ENCODE data around the gene KIF21B.

KIF21B gene

GRCh38 chr1:200988693-200989092, 34.8 kb downstream of the KIF21B start:
- DNase-seq (ENCODE audit: low read depth) = no peak
- no peak overlapping the region for H3K4me3 ChIP-seq (ENCODE audit: low read length)
- no peak for TF ChIP-seq CTCF (conservative IDR thresholded peaks at IDR 0.05; ENCODE audit: low read length)

GRCh38 chr1:200985481-200985880, 38.0 kb downstream of the KIF21B start:
- DNase-seq (ENCODE audit: low read depth) = no peak
- H3K4me3 ChIP-seq (ENCODE audit: low read length) = no peak overlapping the region
- no peak for TF ChIP-seq CTCF (conservative IDR thresholded peaks at IDR 0.05; ENCODE audit: low read length)

GRCh38 chr1:200983035-200983561, 40.4 kb downstream of the KIF21B start:
- DNase-seq (ENCODE audit: low read depth) = no peak
- no peak for TF ChIP-seq CTCF (conservative IDR thresholded peaks at IDR 0.05; ENCODE audit: low read length)
- H3K4me3 ChIP-seq (ENCODE audit: low read length) = no peak overlapping the region

- TF ChIP-seq CTCF (conservative IDR thresholded peaks at IDR 0.05; ENCODE audit: low read length) = no peak
- DNase-seq (ENCODE audit: low read depth) = peak; percentile 45
- H3K4me3 ChIP-seq (ENCODE audit: low read length) = no peak overlapping the region
Measured at GRCh38 chr1:200982071-200982945, 41.2 kb downstream of the KIF21B start.

- no peak for DNase-seq (ENCODE audit: low read depth)
- no peak for TF ChIP-seq CTCF (conservative IDR thresholded peaks at IDR 0.05; ENCODE audit: low read length)
- no peak overlapping the region for H3K4me3 ChIP-seq (ENCODE audit: low read length)
Measured at GRCh38 chr1:200981278-200981677, 42.2 kb downstream of the KIF21B start.

- no peak for TF ChIP-seq CTCF (conservative IDR thresholded peaks at IDR 0.05; ENCODE audit: low read length)
- no peak overlapping the region for H3K4me3 ChIP-seq (ENCODE audit: low read length)
- DNase-seq (ENCODE audit: low read depth) = no peak
Measured at GRCh38 chr1:200980873-200981272, 42.6 kb downstream of the KIF21B start.

GRCh38 chr1:200980452-200980772, 43.1 kb downstream of the KIF21B start:
- no peak overlapping the region for H3K4me3 ChIP-seq (ENCODE audit: low read length)
- DNase-seq (ENCODE audit: low read depth) = no peak
- TF ChIP-seq CTCF (conservative IDR thresholded peaks at IDR 0.05; ENCODE audit: low read length) = no peak

All from AG10803 (cell line).